ENCODE data around the gene TBC1D24.
A peak's percentile ranks its signal among the peaks of the same experiment; 100 is the strongest.

Gene TBC1D24

GRCh38 chr16:2458887-2459646 lies 15.9 kb upstream of the TBC1D24 start:
- peak; percentile 35 for DNase-seq
- Histone ChIP-seq H3K27ac (peak overlapping the region; percentile 91), H3K4me3 (ENCODE audit: low read depth, low read length) (peak overlapping the region; percentile 65), H3K27me3 (ENCODE audit: insufficient read depth, low read depth, severe bottlenecking) (no peaks in the 10 kb centered on the region), H3K9me3 (ENCODE audit: severe bottlenecking) (no peaks in the 10 kb centered on the region), H3K36me3 (peaks cover 71% of the 10 kb centered on the region)
- TF ChIP-seq, protein P1, sequence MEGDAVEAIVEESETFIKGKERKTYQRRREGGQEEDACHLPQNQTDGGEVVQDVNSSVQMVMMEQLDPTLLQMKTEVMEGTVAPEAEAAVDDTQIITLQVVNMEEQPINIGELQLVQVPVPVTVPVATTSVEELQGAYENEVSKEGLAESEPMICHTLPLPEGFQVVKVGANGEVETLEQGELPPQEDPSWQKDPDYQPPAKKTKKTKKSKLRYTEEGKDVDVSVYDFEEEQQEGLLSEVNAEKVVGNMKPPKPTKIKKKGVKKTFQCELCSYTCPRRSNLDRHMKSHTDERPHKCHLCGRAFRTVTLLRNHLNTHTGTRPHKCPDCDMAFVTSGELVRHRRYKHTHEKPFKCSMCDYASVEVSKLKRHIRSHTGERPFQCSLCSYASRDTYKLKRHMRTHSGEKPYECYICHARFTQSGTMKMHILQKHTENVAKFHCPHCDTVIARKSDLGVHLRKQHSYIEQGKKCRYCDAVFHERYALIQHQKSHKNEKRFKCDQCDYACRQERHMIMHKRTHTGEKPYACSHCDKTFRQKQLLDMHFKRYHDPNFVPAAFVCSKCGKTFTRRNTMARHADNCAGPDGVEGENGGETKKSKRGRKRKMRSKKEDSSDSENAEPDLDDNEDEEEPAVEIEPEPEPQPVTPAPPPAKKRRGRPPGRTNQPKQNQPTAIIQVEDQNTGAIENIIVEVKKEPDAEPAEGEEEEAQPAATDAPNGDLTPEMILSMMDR (IDR thresholded peaks at IDR 0.05; ENCODE audit: low read depth, low read length), result no peak

DNA sequence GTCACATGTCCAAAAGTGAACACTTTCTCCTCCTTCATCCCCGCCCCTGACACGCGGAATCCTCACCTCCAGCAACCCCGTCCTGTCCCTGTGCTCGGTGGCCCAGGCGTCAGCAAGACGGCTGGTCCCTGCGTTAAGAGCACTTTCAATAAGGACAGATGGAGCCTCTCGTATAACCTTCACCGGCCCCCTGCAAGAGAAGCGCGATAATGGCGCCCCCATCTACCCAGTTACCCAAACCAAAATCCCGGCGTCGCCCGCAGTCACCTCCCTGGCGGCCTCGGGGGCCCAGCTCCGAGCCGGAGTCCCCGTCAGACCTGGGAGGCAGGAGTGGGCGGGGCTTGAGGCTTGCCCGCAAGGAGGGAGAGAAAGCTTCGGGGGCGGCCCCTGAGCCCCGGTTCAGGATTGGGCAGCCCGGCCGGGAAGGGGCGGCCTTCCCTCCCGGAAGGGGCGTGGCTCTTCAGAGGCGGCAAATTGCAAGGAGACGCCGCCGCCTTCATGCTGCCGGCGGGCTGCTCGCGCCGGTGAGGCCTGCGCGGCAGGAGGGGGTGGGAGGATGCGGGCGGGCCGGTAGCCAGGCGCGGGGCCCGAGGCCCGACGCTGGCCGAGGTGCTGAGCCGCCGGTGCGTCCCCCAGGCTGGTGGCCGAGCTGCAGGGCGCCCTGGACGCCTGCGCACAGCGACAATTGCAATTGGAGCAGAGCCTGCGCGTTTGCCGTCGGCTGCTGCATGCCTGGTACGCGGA lies 15.1 kb upstream of the TBC1D24 start, which contains the start of gene TEDC2:
Gene TEDC2 (plus strand): TSS at position 463 of the 744 bp plus-strand sequence. CDS start 36 bp downstream, at position 499.
- Histone ChIP-seq H3K9me3 (ENCODE audit: severe bottlenecking) (no peaks in the 10 kb centered on the region), H3K36me3 (peaks cover 71% of the 10 kb centered on the region), H3K4me3 (ENCODE audit: low read depth, low read length) (peak within 1 kb of the TSS; percentile 65), H3K27me3 (ENCODE audit: insufficient read depth, low read depth, severe bottlenecking) (no peaks in the 10 kb centered on the region), H3K27ac (peak within 1 kb of the TSS; percentile 91)
- TF ChIP-seq, protein P1 (IDR thresholded peaks at IDR 0.05; ENCODE audit: low read depth, low read length), result no peak
- DNase-seq, result peak; percentile 98

DNA sequence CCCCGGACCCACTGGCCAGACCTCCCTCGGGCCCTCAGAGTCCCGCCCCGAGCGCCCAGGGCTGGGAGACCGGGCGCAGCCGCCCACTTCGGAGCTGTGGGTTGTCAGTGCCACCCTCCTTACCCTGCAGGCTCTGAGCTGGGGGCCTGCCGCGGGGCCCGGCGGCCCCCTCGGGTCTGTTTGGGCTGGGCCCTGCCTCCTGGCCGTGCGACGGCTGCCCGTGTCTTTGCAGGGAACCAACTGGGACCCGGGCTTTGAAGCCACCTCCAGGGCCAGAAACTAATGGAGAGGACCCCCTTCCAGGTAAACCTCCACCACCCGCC lies 14.6 kb upstream of the TBC1D24 start:
- H3K9me3 ChIP-seq (ENCODE audit: severe bottlenecking), result no peaks in the 10 kb centered on the region
- TF ChIP-seq, protein P1 (IDR thresholded peaks at IDR 0.05; ENCODE audit: low read depth, low read length), result no peak
- H3K4me3 ChIP-seq (ENCODE audit: low read depth, low read length), result peak overlapping the region; percentile 65
- no peak for DNase-seq
- no peaks in the 10 kb centered on the region for H3K27me3 ChIP-seq (ENCODE audit: insufficient read depth, low read depth, severe bottlenecking)
- H3K36me3 ChIP-seq, result peaks cover 67% of the 10 kb centered on the region
- H3K27ac ChIP-seq, result peak overlapping the region; percentile 91

DNA sequence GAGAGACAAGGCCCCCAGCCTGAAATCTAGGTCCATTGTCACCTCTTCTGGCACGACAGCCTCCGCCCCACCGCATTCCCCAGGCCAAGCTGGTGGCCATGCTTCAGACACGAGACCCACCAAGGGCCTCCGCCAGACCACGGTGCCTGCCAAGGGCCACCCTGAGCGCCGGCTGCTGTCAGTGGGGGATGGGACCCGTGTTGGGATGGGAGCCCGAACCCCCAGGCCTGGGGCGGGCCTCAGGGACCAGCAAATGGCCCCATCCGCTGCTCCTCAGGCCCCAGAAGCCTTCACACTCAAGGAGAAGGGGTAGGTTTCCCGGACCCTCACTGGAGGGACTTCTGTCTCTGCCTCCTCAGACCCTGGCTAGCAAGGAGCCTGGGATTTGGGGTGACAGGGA lies 14.0 kb upstream of the TBC1D24 start:
- H3K36me3 ChIP-seq, result peaks cover 62% of the 10 kb centered on the region
- no peaks in the 10 kb centered on the region for H3K27me3 ChIP-seq (ENCODE audit: insufficient read depth, low read depth, severe bottlenecking)
- no peak for DNase-seq
- TF ChIP-seq, protein P1 (IDR thresholded peaks at IDR 0.05; ENCODE audit: low read depth, low read length), result no peak
- H3K27ac ChIP-seq, result peak overlapping the region; percentile 91
- no peaks in the 10 kb centered on the region for H3K9me3 ChIP-seq (ENCODE audit: severe bottlenecking)
- peak overlapping the region; percentile 65 for H3K4me3 ChIP-seq (ENCODE audit: low read depth, low read length)

DNA sequence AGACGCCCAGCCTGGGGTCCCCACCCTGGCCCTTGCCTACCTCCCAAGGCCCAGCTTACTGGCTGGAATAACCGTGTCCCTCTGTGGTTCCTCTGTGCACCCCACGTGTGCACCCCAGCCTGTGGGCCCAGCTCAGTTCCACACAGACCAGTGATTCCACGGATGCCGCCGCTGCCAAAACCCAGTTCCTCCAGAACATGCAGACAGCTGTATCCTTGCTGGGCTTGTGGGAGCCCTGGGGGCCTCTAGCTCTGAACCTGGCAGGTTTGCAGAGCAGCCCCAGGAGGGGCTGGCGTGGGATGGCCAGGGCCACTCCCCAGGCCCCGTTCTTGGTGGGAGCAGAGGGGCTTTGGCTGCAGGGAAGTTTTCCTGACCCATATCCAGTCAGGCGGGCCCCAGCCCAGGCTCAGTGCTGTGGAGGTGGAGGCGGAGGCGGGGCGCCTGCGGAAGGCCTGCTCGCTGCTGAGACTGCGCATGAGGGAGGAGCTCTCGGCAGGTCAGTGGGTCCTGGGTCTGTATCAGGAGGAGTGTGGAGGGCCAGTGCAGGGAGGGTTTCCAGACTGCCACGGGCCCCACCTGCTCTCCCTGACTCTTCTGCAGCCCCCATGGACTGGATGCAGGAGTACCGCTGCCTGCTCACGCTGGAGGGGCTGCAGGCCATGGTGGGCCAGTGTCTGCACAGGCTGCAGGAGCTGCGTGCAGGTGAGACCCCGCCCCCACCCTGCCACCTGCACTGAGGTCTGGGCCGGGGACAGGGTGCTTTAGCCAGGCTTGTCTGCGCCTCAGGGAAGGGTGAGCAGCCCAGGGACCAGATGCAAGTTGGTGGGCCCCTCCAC lies 12.7 kb upstream of the TBC1D24 start:
- no peaks in the 10 kb centered on the region for H3K9me3 ChIP-seq (ENCODE audit: severe bottlenecking)
- no peak overlapping the region for H3K27ac ChIP-seq
- DNase-seq, result no peak
- H3K4me3 ChIP-seq (ENCODE audit: low read depth, low read length), result no peak overlapping the region
- TF ChIP-seq, protein P1 (IDR thresholded peaks at IDR 0.05; ENCODE audit: low read depth, low read length), result no peak
- H3K36me3 ChIP-seq, result peaks cover 59% of the 10 kb centered on the region
- H3K27me3 ChIP-seq (ENCODE audit: insufficient read depth, low read depth, severe bottlenecking), result no peaks in the 10 kb centered on the region
